DOHH2 (cell line): ENCODE measurements around the gene CHST1.

Source experiments
- H3F3A ChIP-seq: fragments of 200-600 bp; sonication (generic), shearing (Covaris generic); 2 replicates; pipeline ENCODE4 v1.6.0; 2016; ENCODE audit warnings: antibody characterized with exemption, mild to moderate bottlenecking; ENCODE audit not compliant: control insufficient read depth, insufficient read depth
- H3K27ac ChIP-seq: fragments of 200-600 bp; sonication (generic); 2 replicates; pipeline ENCODE4 v1.5.1; 2014; ENCODE audit warnings: low read depth, mild to moderate bottlenecking, low read length, moderate library complexity
- H3K27me3 ChIP-seq: fragments of 200-600 bp; sonication (generic); 2 replicates; pipeline ENCODE4 v1.6.1; 2014; ENCODE audit warnings: mild to moderate bottlenecking, low read length, mixed read lengths; ENCODE audit not compliant: control insufficient read depth
- H3K36me3 ChIP-seq: fragments of 200-600 bp; sonication (generic); 2 replicates; pipeline ENCODE4 v1.6.1; 2014; ENCODE audit warnings: mild to moderate bottlenecking, low read length, moderate library complexity, mixed read lengths; ENCODE audit not compliant: control insufficient read depth
- H3K4me1 ChIP-seq: fragments of 200-600 bp; sonication (generic); 2 replicates; pipeline ENCODE4 v1.6.1; 2014; ENCODE audit warnings: mild to moderate bottlenecking, low read length, mixed read lengths; ENCODE audit not compliant: control insufficient read depth
- H3K4me2 ChIP-seq: fragments of 200-600 bp; sonication (generic); 2 replicates; pipeline ENCODE4 v1.6.0; 2014; ENCODE audit warnings: mild to moderate bottlenecking, low read length, moderate library complexity
- H3K4me3 ChIP-seq: fragments of 200-600 bp; sonication (generic); 2 replicates; pipeline ENCODE4 v1.5.1; 2014; ENCODE audit warnings: mild to moderate bottlenecking, low read length, mixed read lengths
- H3K79me2 ChIP-seq: fragments of 200-600 bp; sonication (generic); 2 replicates; pipeline ENCODE4 v1.6.1; 2014; ENCODE audit warnings: mild to moderate bottlenecking, low read length, mixed read lengths; ENCODE audit not compliant: control insufficient read depth
- H3K9me2 ChIP-seq: fragments of 200-600 bp; sonication (generic); replicated peaks from 2 replicates; pipeline ENCODE4 v1.6.1; 2014; ENCODE audit warnings: mild to moderate bottlenecking, low read length, mixed read lengths; ENCODE audit not compliant: control insufficient read depth
- H3K9me3 ChIP-seq: fragments of 200-600 bp; sonication (generic); 2 replicates; pipeline ENCODE4 v1.6.1; 2014; ENCODE audit warnings: antibody characterized with exemption, low read length, mixed read lengths; ENCODE audit not compliant: control insufficient read depth, insufficient read depth
- H4K20me1 ChIP-seq: fragments of 200-600 bp; sonication (generic); 2 replicates; pipeline ENCODE4 v1.6.0; 2014; ENCODE audit warnings: low read depth, mild to moderate bottlenecking, antibody characterized with exemption, low read length, moderate library complexity; ENCODE audit not compliant: control insufficient read depth, insufficient read depth
- CTCF ChIP-seq: fragments of 200-600 bp; sonication (generic); IDR thresholded peaks from one replicate; pipeline ENCODE4 v1.5.1; 2014; ENCODE audit warnings: antibody characterized with exemption, mild to moderate bottlenecking, low read depth, low read length; ENCODE audit not compliant: poor library complexity, severe bottlenecking
- EZH2phosphoT487 ChIP-seq: fragments of 200-600 bp; sonication (generic); IDR thresholded peaks from 2 replicates; pipeline ENCODE4 v1.6.1; 2017; ENCODE audit warnings: borderline replicate concordance, mild to moderate bottlenecking, antibody characterized with exemption, low read length, moderate library complexity, mixed read lengths

The CHST1 gene

GRCh38 chr11:45615182-45615792 lies 50.1 kb downstream of the CHST1 start:
- Histone ChIP-seq H3K4me2 (no peak overlapping the region), H3F3A (no peaks in the 10 kb centered on the region), H3K79me2 (no peaks in the 10 kb centered on the region), H3K27ac (no peak overlapping the region), H3K4me1 (no peaks in the 10 kb centered on the region), H3K27me3 (peaks cover 4% of the 10 kb centered on the region; the same call in 1 of the 2 replicates), H3K4me3 (no peak overlapping the region), H3K9me3 (peaks cover 8% of the 10 kb centered on the region; the same call in 1 of the 2 replicates), H4K20me1 (no peaks in the 10 kb centered on the region), H3K36me3 (no peaks in the 10 kb centered on the region), H3K9me2 (no peaks in the 10 kb centered on the region)
- TF ChIP-seq EZH2phosphoT487 (no peak), CTCF (no peak)

GRCh38 chr11:45614196-45614828 lies 51.1 kb downstream of the CHST1 start:
- no peak overlapping the region for H3K4me2 ChIP-seq
- no peaks in the 10 kb centered on the region for H3K9me2 ChIP-seq
- 0 out of 2 replicates have a peak, but pooled peaks cover under 1% of the 10 kb centered on the region for H3K9me3 ChIP-seq
- H3K27me3 ChIP-seq: peaks cover 4% of the 10 kb centered on the region; the same call in 1 of the 2 replicates
- H3K4me1 ChIP-seq: no peaks in the 10 kb centered on the region
- TF ChIP-seq EZH2phosphoT487 (no peak), CTCF (no peak)
- H4K20me1 ChIP-seq: no peaks in the 10 kb centered on the region
- H3K27ac ChIP-seq: no peak overlapping the region
- no peaks in the 10 kb centered on the region for H3K36me3 ChIP-seq
- H3F3A ChIP-seq: no peaks in the 10 kb centered on the region
- no peak overlapping the region for H3K4me3 ChIP-seq
- H3K79me2 ChIP-seq: no peaks in the 10 kb centered on the region

GRCh38 chr11:45610627-45611026 lies 54.8 kb downstream of the CHST1 start:
- no peaks in the 10 kb centered on the region for H4K20me1 ChIP-seq
- H3K9me2 ChIP-seq: no peaks in the 10 kb centered on the region
- no peaks in the 10 kb centered on the region for H3F3A ChIP-seq
- no peaks in the 10 kb centered on the region for H3K79me2 ChIP-seq
- H3K4me1 ChIP-seq: no peaks in the 10 kb centered on the region
- H3K27ac ChIP-seq: no peak overlapping the region
- TF ChIP-seq CTCF (no peak), EZH2phosphoT487 (no peak)
- H3K9me3 ChIP-seq: no peaks in the 10 kb centered on the region
- H3K36me3 ChIP-seq: no peaks in the 10 kb centered on the region
- peaks cover 4% of the 10 kb centered on the region; the same call in 1 of the 2 replicates for H3K27me3 ChIP-seq
- H3K4me3 ChIP-seq: no peak overlapping the region
- no peak overlapping the region for H3K4me2 ChIP-seq
